OCI-LY1 (cell line): ENCODE measurements around the gene ADAM19.

ENCODE experiments used
- H2AFZ ChIP-seq: fragments of 200-600 bp; sonication (generic), shearing (Covaris generic); 2 replicates; pipeline ENCODE4 v1.6.0; 2014; ENCODE audit warnings: antibody characterized with exemption, mild to moderate bottlenecking, low read length
- H3F3A ChIP-seq: fragments of 200-600 bp; sonication (generic), shearing (Covaris generic); 2 replicates; pipeline ENCODE4 v1.6.0; 2014; ENCODE audit warnings: mild to moderate bottlenecking, antibody characterized with exemption, low read length, moderate library complexity; ENCODE audit not compliant: insufficient read depth
- H3K27ac ChIP-seq: fragments of 200-600 bp; sonication (generic); 2 replicates; pipeline ENCODE4 v1.5.1; 2014; ENCODE audit warnings: low read length, mixed run types, mild to moderate bottlenecking, low read depth; ENCODE audit not compliant: poor library complexity, severe bottlenecking
- H3K27me3 ChIP-seq: fragments of 200-600 bp; sonication (generic); 2 replicates; pipeline ENCODE4 v1.6.0; 2014; ENCODE audit warnings: antibody characterized with exemption, mild to moderate bottlenecking, low read length, moderate library complexity; ENCODE audit not compliant: insufficient read depth
- H3K36me3 ChIP-seq: fragments of 200-600 bp; sonication (generic); 2 replicates; pipeline ENCODE4 v1.6.1; 2014; ENCODE audit warnings: mild to moderate bottlenecking, antibody characterized with exemption, low read length, moderate library complexity, mixed read lengths; ENCODE audit not compliant: insufficient read depth
- H3K4me1 ChIP-seq: fragments of 200-600 bp; sonication (generic); 2 replicates; pipeline ENCODE4 v1.5.1; 2014; ENCODE audit warnings: mild to moderate bottlenecking, low read length, moderate library complexity; ENCODE audit not compliant: insufficient read depth, severe bottlenecking
- H3K4me2 ChIP-seq: fragments of 200-600 bp; sonication (generic), shearing (Covaris generic); 2 replicates; pipeline ENCODE4 v1.6.1; 2014; ENCODE audit warnings: low read length
- H3K4me3 ChIP-seq: fragments of 200-600 bp; sonication (generic); 2 replicates; pipeline ENCODE4 v1.5.1; 2014; ENCODE audit warnings: low read length, low read depth, mild to moderate bottlenecking, mixed read lengths; ENCODE audit not compliant: poor library complexity, severe bottlenecking
- H3K79me2 ChIP-seq: fragments of 200-600 bp; shearing (Covaris generic); 2 replicates; pipeline ENCODE4 v1.6.1; 2016; ENCODE audit warnings: mixed run types, low read length, mixed read lengths; ENCODE audit not compliant: insufficient read depth
- H3K9ac ChIP-seq: fragments of 200-600 bp; sonication (generic), shearing (Covaris generic); 2 replicates; pipeline ENCODE4 v1.6.1; 2014; ENCODE audit warnings: mild to moderate bottlenecking, low read length, mixed read lengths
- H3K9me2 ChIP-seq: fragments of 200-600 bp; sonication (generic), shearing (Covaris generic); 2 replicates; pipeline ENCODE4 v1.6.1; 2014; ENCODE audit warnings: low read depth, mild to moderate bottlenecking, low read length, mixed read lengths
- H3K9me3 ChIP-seq: fragments of 200-600 bp; shearing (Covaris generic); 2 replicates; pipeline ENCODE4 v1.6.1; 2014; ENCODE audit warnings: low read length, mixed read lengths
- H4K20me1 ChIP-seq: fragments of 200-600 bp; sonication (generic), shearing (Covaris generic); 2 replicates; pipeline ENCODE4 v1.6.0; 2016; ENCODE audit warnings: mild to moderate bottlenecking, low read length; ENCODE audit not compliant: insufficient read depth
- EZH2 ChIP-seq: fragments of 200-600 bp; sonication (generic), shearing (Covaris generic); IDR thresholded peaks from 2 replicates; pipeline ENCODE4 v1.8.0; 2017; ENCODE audit warnings: borderline replicate concordance, mixed run types, mild to moderate bottlenecking, antibody characterized with exemption, low read length, moderate library complexity, mixed read lengths
- TF ChIP-seq, protein P1 (sequence below): fragments of 200-600 bp; sonication (generic), shearing (Covaris generic); IDR thresholded peaks from 2 replicates; pipeline ENCODE4 v1.5.1; 2017; ENCODE audit warnings: mild to moderate bottlenecking, antibody characterized with exemption, low read length, moderate library complexity, mixed read lengths

The ADAM19 gene

DNA sequence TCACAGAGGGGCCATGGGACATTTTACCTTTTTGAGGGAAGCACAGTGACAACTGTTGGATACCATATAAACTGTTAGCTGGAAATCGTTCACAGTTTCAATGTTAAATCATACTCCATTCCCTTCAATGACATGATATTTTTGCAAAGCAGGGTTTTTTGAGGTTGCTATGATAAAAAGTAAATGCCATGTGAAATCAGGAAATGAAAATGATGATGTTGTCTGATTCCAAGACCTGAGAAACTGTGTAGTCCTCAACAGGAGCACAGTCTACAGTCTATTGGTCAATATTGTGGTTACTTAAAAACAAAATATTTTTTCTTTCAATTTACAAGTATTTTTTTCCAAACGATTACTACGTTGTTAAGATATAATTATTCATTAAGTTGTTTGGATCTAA is 24.0 kb upstream of the ADAM19 start:
- no peak overlapping the region for H3K4me3 ChIP-seq
- H3K4me2 ChIP-seq, result no peak overlapping the region
- TF ChIP-seq, protein P1, sequence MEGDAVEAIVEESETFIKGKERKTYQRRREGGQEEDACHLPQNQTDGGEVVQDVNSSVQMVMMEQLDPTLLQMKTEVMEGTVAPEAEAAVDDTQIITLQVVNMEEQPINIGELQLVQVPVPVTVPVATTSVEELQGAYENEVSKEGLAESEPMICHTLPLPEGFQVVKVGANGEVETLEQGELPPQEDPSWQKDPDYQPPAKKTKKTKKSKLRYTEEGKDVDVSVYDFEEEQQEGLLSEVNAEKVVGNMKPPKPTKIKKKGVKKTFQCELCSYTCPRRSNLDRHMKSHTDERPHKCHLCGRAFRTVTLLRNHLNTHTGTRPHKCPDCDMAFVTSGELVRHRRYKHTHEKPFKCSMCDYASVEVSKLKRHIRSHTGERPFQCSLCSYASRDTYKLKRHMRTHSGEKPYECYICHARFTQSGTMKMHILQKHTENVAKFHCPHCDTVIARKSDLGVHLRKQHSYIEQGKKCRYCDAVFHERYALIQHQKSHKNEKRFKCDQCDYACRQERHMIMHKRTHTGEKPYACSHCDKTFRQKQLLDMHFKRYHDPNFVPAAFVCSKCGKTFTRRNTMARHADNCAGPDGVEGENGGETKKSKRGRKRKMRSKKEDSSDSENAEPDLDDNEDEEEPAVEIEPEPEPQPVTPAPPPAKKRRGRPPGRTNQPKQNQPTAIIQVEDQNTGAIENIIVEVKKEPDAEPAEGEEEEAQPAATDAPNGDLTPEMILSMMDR, result no peak
- TF ChIP-seq EZH2, result no peak
- H3K27ac ChIP-seq, result no peak overlapping the region
- peaks cover 50% of the 10 kb centered on the region for H3K4me1 ChIP-seq
- H3F3A ChIP-seq, result no peaks in the 10 kb centered on the region
- H4K20me1 ChIP-seq, result no peaks in the 10 kb centered on the region
- no peaks in the 10 kb centered on the region for H3K79me2 ChIP-seq
- no peaks in the 10 kb centered on the region for H3K36me3 ChIP-seq
- H3K27me3 ChIP-seq, result no peaks in the 10 kb centered on the region
- no peak overlapping the region for H3K9ac ChIP-seq
- H3K9me3 ChIP-seq, result no peaks in the 10 kb centered on the region
- H3K9me2 ChIP-seq, result no peaks in the 10 kb centered on the region
- no peak overlapping the region for H2AFZ ChIP-seq

DNA sequence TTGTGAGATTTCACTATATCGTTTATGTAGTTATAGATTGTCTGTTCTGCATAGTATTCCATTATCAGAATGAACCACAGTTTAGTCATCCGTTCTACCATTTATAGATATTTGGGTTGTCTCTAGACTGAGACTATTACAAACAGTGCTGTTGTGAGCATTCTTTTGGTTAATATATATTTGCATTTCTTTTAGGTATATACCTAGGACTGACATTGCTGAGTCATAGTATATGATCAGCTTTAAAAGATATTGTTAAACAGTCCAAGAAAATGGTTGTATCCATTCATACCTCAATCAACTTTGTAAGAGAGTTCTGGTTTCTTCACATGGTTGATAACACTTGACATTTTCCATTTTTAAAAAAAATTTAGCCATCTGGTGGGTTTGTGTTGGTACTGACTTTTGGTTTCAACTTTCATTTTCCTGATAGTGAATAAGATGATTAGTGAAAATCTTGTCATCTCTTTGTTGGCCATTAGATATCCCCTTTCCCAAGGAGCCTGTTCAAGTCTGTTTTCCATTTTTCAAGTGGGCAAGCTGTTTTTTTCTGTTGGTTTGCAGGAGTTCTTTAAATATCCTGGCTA is 22.9 kb upstream of the ADAM19 start:
- Histone ChIP-seq H3K36me3 (no peaks in the 10 kb centered on the region), H3K4me3 (no peak overlapping the region), H3F3A (no peaks in the 10 kb centered on the region), H3K4me1 (peaks cover 57% of the 10 kb centered on the region), H3K79me2 (no peaks in the 10 kb centered on the region), H3K27ac (peak overlapping the region; percentile 17), H3K9ac (no peak overlapping the region), H3K9me2 (no peaks in the 10 kb centered on the region), H3K4me2 (no peak overlapping the region), H3K27me3 (no peaks in the 10 kb centered on the region), H2AFZ (no peak overlapping the region), H3K9me3 (no peaks in the 10 kb centered on the region), H4K20me1 (no peaks in the 10 kb centered on the region)
- no peak for TF ChIP-seq EZH2

DNA sequence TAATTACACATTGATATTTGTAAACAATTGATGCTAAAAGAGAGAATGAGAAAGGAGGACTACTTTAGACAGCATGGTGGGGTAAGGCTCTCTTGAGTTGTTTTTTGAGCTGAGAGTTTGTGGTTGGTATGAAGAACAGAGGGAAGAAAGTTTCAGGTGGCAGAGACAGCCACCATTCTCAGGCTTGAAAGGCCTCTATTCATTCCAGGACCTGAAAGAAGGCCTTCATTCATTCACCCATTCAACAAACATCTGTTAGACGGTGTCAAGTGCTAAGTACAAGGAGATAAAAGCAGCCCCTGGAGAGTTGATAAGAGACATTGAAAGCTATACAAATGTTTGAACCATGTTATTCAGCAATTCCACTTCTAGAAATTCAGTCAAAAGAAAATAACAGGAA is 21.7 kb upstream of the ADAM19 start:
- Histone ChIP-seq H3K9me2 (no peaks in the 10 kb centered on the region), H3F3A (no peaks in the 10 kb centered on the region), H3K4me3 (no peak overlapping the region), H3K36me3 (no peaks in the 10 kb centered on the region), H3K9ac (no peak overlapping the region), H3K27ac (peak overlapping the region; percentile 74), H3K27me3 (no peaks in the 10 kb centered on the region), H3K4me2 (no peak overlapping the region), H3K79me2 (no peaks in the 10 kb centered on the region), H3K9me3 (no peaks in the 10 kb centered on the region), H4K20me1 (no peaks in the 10 kb centered on the region), H2AFZ (no peak overlapping the region), H3K4me1 (peaks cover 59% of the 10 kb centered on the region)
- no peak for TF ChIP-seq EZH2
- TF ChIP-seq, protein P1, result no peak

DNA sequence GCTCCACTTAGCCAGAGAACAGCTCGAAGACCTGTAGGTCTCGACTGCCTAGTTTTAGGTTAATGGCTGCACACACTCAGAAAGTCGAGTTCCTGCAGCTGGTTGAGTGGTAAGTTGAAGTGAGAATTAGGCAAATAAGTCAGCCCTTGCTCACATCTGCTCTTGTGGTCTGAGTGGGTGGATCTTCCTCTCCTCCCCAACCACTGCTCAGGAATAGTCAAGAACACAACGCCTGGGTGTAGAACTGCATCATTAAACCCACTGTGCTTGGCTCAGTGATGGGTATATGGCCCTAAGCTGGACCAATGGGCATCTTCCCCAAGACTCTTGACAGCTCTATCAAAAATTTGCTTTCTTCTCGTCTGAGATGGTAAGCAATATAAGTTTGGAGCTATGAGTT is 20.9 kb upstream of the ADAM19 start:
- H3K79me2 ChIP-seq, result no peaks in the 10 kb centered on the region
- no peak overlapping the region for H3K4me3 ChIP-seq
- no peaks in the 10 kb centered on the region for H3F3A ChIP-seq
- TF ChIP-seq, protein P1, result no peak
- TF ChIP-seq EZH2, result no peak
- no peaks in the 10 kb centered on the region for H3K9me2 ChIP-seq
- no peak overlapping the region for H3K4me2 ChIP-seq
- H3K36me3 ChIP-seq, result no peaks in the 10 kb centered on the region
- 0 out of 2 replicates have a peak, but pooled peaks cover 2% of the 10 kb centered on the region for H3K9me3 ChIP-seq
- H4K20me1 ChIP-seq, result no peaks in the 10 kb centered on the region
- H3K27me3 ChIP-seq, result no peaks in the 10 kb centered on the region
- H2AFZ ChIP-seq, result no peak overlapping the region
- H3K9ac ChIP-seq, result no peak overlapping the region
- H3K27ac ChIP-seq, result peak overlapping the region; percentile 74
- peaks cover 60% of the 10 kb centered on the region for H3K4me1 ChIP-seq
